MM.1S (cell line): ENCODE data around the gene IRAK4.

Experiments
- DNase-seq: peaks from one replicate; pipeline ENCODE4 v3.0.0-alpha.2; 2015
- H2AFZ ChIP-seq: fragments of 300-600 bp; sonication (generic); 2 replicates; pipeline ENCODE4 v1.6.0; 2016; ENCODE audit warnings: antibody characterized with exemption, low read length
- H3F3A ChIP-seq: fragments of 300-600 bp; sonication (generic); 2 replicates; pipeline ENCODE4 v1.6.1; 2016; ENCODE audit warnings: mild to moderate bottlenecking, antibody characterized with exemption, low read length, moderate library complexity, mixed read lengths; ENCODE audit not compliant: insufficient read depth
- H3K27ac ChIP-seq: fragments of 300-600 bp; sonication (generic); 2 replicates; pipeline ENCODE4 v1.5.1; 2016; ENCODE audit warnings: mild to moderate bottlenecking, low read length
- H3K27me3 ChIP-seq: fragments of 300-600 bp; sonication (generic); replicated peaks from 2 replicates; pipeline ENCODE4 v1.6.0; 2016; ENCODE audit warnings: low read length; ENCODE audit not compliant: insufficient read depth
- H3K36me3 ChIP-seq: fragments of 300-600 bp; sonication (generic); replicated peaks from 2 replicates; pipeline ENCODE4 v1.6.1; 2016; ENCODE audit warnings: mild to moderate bottlenecking, low read length, mixed read lengths; ENCODE audit not compliant: insufficient read depth
- H3K4me1 ChIP-seq: fragments of 300-600 bp; sonication (generic); 2 replicates; pipeline ENCODE4 v1.6.1; 2016; ENCODE audit warnings: low read length, mixed read lengths
- H3K4me2 ChIP-seq: fragments of 300-600 bp; sonication (generic); 2 replicates; pipeline ENCODE4 v1.6.0; 2016; ENCODE audit warnings: low read depth, low read length
- H3K4me3 ChIP-seq: fragments of 300-600 bp; sonication (generic); 2 replicates; pipeline ENCODE4 v1.5.1; 2016; ENCODE audit warnings: low read length, mixed read lengths
- H3K79me2 ChIP-seq: fragments of 300-600 bp; sonication (generic); 2 replicates; pipeline ENCODE4 v1.6.1; 2016; ENCODE audit warnings: mixed run types, low read length, mixed read lengths
- H3K9ac ChIP-seq: fragments of 300-600 bp; sonication (generic); 2 replicates; pipeline ENCODE4 v1.6.1; 2016; ENCODE audit warnings: low read length, mixed read lengths
- H3K9me2 ChIP-seq: fragments of 300-600 bp; sonication (generic); replicated peaks from 2 replicates; pipeline ENCODE4 v1.6.1; 2016; ENCODE audit warnings: mild to moderate bottlenecking, low read length, mixed read lengths; ENCODE audit not compliant: insufficient read depth
- H3K9me3 ChIP-seq: fragments of 300-600 bp; sonication (generic); replicated peaks from 2 replicates; pipeline ENCODE4 v1.6.1; 2016; ENCODE audit warnings: mild to moderate bottlenecking, low read length, mixed read lengths; ENCODE audit not compliant: insufficient read depth
- H4K20me1 ChIP-seq: fragments of 300-600 bp; sonication (generic); 2 replicates; pipeline ENCODE4 v1.6.1; 2016; ENCODE audit warnings: mild to moderate bottlenecking, low read length, moderate library complexity, mixed read lengths; ENCODE audit not compliant: insufficient read depth
- EZH2 ChIP-seq: fragments of 300-600 bp; sonication (generic); optimal IDR thresholded peaks from 2 replicates; pipeline ENCODE3; 2017; ENCODE audit warnings: low read depth, mild to moderate bottlenecking, antibody characterized with exemption, low read length, mixed read lengths
- EZH2phosphoT487 ChIP-seq: fragments of 300-600 bp; sonication (generic); IDR thresholded peaks from 2 replicates; pipeline ENCODE4 v1.6.1; 2018; ENCODE audit warnings: antibody characterized with exemption, low read length
- TF ChIP-seq, protein P1 (sequence below): fragments of 300-600 bp; sonication (generic); IDR thresholded peaks from 2 replicates; pipeline ENCODE4 v1.5.1; 2016; ENCODE audit warnings: antibody characterized with exemption, low read length, mixed read lengths

Gene IRAK4

DNA sequence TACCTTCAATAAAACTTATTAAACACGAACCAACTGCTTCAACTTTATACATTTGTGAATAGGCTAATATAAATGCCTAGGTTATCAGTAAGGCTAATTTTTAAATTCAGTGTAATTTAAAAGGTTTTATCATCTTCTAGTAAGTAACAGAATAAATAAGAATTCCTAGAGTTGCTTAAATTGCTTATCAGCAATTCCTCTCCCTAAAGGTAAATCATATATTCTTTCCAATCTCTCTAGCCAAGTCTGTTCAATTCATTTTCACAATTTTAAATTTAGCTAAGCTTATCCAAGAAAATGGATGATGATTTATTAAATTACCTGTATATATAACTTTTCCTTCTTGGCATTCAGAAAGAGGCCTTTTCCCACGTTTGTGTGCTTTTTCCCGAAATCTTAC lies 4.7 kb upstream of the IRAK4 start:
- H3K4me1 ChIP-seq: peaks cover 18% of the 10 kb centered on the region
- H3F3A ChIP-seq: peaks cover 3% of the 10 kb centered on the region
- peaks cover 4% of the 10 kb centered on the region; the same call in 1 of the 2 replicates for H3K36me3 ChIP-seq
- peaks cover 40% of the 10 kb centered on the region for H3K79me2 ChIP-seq
- no peak overlapping the region for H3K27ac ChIP-seq
- no peaks in the 10 kb centered on the region for H3K9me2 ChIP-seq
- TF ChIP-seq EZH2phosphoT487: no peak
- TF ChIP-seq, protein P1, sequence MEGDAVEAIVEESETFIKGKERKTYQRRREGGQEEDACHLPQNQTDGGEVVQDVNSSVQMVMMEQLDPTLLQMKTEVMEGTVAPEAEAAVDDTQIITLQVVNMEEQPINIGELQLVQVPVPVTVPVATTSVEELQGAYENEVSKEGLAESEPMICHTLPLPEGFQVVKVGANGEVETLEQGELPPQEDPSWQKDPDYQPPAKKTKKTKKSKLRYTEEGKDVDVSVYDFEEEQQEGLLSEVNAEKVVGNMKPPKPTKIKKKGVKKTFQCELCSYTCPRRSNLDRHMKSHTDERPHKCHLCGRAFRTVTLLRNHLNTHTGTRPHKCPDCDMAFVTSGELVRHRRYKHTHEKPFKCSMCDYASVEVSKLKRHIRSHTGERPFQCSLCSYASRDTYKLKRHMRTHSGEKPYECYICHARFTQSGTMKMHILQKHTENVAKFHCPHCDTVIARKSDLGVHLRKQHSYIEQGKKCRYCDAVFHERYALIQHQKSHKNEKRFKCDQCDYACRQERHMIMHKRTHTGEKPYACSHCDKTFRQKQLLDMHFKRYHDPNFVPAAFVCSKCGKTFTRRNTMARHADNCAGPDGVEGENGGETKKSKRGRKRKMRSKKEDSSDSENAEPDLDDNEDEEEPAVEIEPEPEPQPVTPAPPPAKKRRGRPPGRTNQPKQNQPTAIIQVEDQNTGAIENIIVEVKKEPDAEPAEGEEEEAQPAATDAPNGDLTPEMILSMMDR: no peak
- TF ChIP-seq EZH2: no peak
- H3K27me3 ChIP-seq: no peaks in the 10 kb centered on the region
- DNase-seq: no peak
- no peak overlapping the region for H2AFZ ChIP-seq
- H3K9ac ChIP-seq: no peak overlapping the region
- H3K9me3 ChIP-seq: no peaks in the 10 kb centered on the region
- H3K4me3 ChIP-seq: no peak overlapping the region
- peak overlapping the region; percentile 24; the same call in 1 of the 2 replicates for H3K4me2 ChIP-seq
- H4K20me1 ChIP-seq: no peaks in the 10 kb centered on the region

- peaks cover 46% of the 10 kb centered on the region for H3K79me2 ChIP-seq
- peak overlapping the region; percentile 36; the same call in 1 of the 2 replicates for H3K27ac ChIP-seq
Measured at GRCh38 chr12:43758247-43758727, 464 bp upstream of the IRAK4 start.

GRCh38 chr12:43760396-43760795 lies 1.6 kb downstream of the IRAK4 start:
- Histone ChIP-seq H3K36me3 (no peaks in the 10 kb centered on the region), H4K20me1 (no peaks in the 10 kb centered on the region), H3K27ac (peak overlapping the region; percentile 96; the same call in 1 of the 2 replicates), H3K9me3 (no peaks in the 10 kb centered on the region), H3F3A (peaks cover 33% of the 10 kb centered on the region), H3K4me3 (peak overlapping the region; percentile 77), H3K4me2 (peak overlapping the region; percentile 84), H3K27me3 (no peaks in the 10 kb centered on the region), H3K9ac (peak overlapping the region; percentile 89; the same call in 1 of the 2 replicates), H2AFZ (no peak overlapping the region), H3K4me1 (peaks cover 27% of the 10 kb centered on the region), H3K79me2 (peaks cover 45% of the 10 kb centered on the region), H3K9me2 (no peaks in the 10 kb centered on the region)
- no peak for DNase-seq
- TF ChIP-seq EZH2 (no peak), EZH2phosphoT487 (no peak)
- TF ChIP-seq, protein P1: no peak

More at GRCh38 chr12:43758247-43758727, 464 bp upstream of the IRAK4 start:
- Histone ChIP-seq H2AFZ (peak overlapping the region; percentile 59), H3K36me3 (no peaks in the 10 kb centered on the region; the same call in 1 of the 2 replicates), H3K9ac (peak overlapping the region; percentile 89), H3K9me3 (no peaks in the 10 kb centered on the region), H3F3A (peaks cover 33% of the 10 kb centered on the region), H3K27me3 (no peaks in the 10 kb centered on the region), H4K20me1 (no peaks in the 10 kb centered on the region), H3K4me2 (peak overlapping the region; percentile 81), H3K4me3 (peak overlapping the region; percentile 77), H3K4me1 (peaks cover 38% of the 10 kb centered on the region), H3K9me2 (no peaks in the 10 kb centered on the region)
- peak; percentile 17 for DNase-seq
- TF ChIP-seq, protein P1: no peak
- TF ChIP-seq EZH2 (no peak), EZH2phosphoT487 (no peak)
